K562 (cell line): ENCODE data around the gene ZRANB3. TPM values are rescaled to one million over a fixed set of nuclear protein-coding genes. Genes with fewer than 3 reads are reported as not detected.

Source experiments
- ATAC-seq: fragments of 200-7000 bp; cut with Tn5 transposase; 3 replicates; pipeline ENCODE4 v1.9.1; 2020; ENCODE audit warnings: moderate library complexity
- BruUV-seq: library from RNA; stranded (reverse); fragments of 400-500 nt; replicated peaks from 2 replicates; lab custom pipeline; 2021; lab: Mats Ljungman, UMichigan
- CTCF ChIA-PET: fragments of 300-600 bp; formaldehyde crosslinking; extraction: SDS; loops from one replicate; lab custom pipeline; 2021; ENCODE audit warnings: low intra/inter-chr PET ratio; lab: Yijun Ruan, JAX
- POLR2A ChIA-PET: fragments of 300-600, 350-650 bp; sonication (Branson Sonifier 250); formaldehyde crosslinking; extraction: SDS; loops from one replicate; lab custom pipeline; 2021; ENCODE audit warnings: antibody characterized with exemption, inconsistent platforms; lab: Yijun Ruan, JAX
- DNase-seq, 4 experiments: peaks; one replicate each; pipeline versions ENCODE4 v3.0.0 to v3.0.0-alpha.2; 2011 to 2018; ENCODE audit warnings: low spot score in 3 of 4, mixed read lengths in 3 of 4; ENCODE audit errors: extremely low read depth in 1 of 4
- FAIRE-seq: peaks from 2 replicates; lab custom pipeline; 2011; peaks lifted over from hg19 to GRCh38; lab: Jason Lieb, UNC
- H2AFZ ChIP-seq: 2 replicates; pipeline ENCODE4 v1.6.0; 2011; ENCODE audit warnings: low read depth, low read length, control low read depth, inconsistent platforms
- H3K27ac ChIP-seq: fragments of 200-600 bp; 3 replicates; pipeline ENCODE4 v1.8.0; 2011; ENCODE audit warnings: low read depth, mild to moderate bottlenecking, control low read depth, inconsistent platforms, low read length, moderate library complexity, mixed read lengths; ENCODE audit errors: extremely low read depth
- H3K27me3 ChIP-seq, 2 experiments: fragments of 300-600 bp in 1 of 2; 2 replicates in 1 of 2; 3 replicates in 1 of 2; pipeline versions ENCODE4 v1.6.0 to v1.8.0; 2011; ENCODE audit warnings: inconsistent platforms in 2 of 2, low read length in 2 of 2, mild to moderate bottlenecking in 1 of 2, mixed read lengths in 1 of 2, moderate library complexity in 1 of 2; ENCODE audit not compliant: control insufficient read depth in 2 of 2, insufficient read depth in 2 of 2
- H3K36me3 ChIP-seq: fragments of 300-600 bp; 3 replicates; pipeline ENCODE4 v1.8.0; 2011; ENCODE audit warnings: mild to moderate bottlenecking, low read length, inconsistent platforms; ENCODE audit not compliant: control insufficient read depth, insufficient read depth
- H3K4me1 ChIP-seq, 2 experiments: fragments of 200-600 bp in 1 of 2; replicated peaks in 1 of 2; 2 replicates in 1 of 2; 3 replicates in 1 of 2; pipeline versions ENCODE4 v1.5.1 to v1.8.0; 2011; ENCODE audit warnings: inconsistent platforms in 2 of 2, low read length in 2 of 2, mild to moderate bottlenecking in 1 of 2, mixed read lengths in 1 of 2, moderate library complexity in 1 of 2; ENCODE audit not compliant: control insufficient read depth in 2 of 2, insufficient read depth in 2 of 2
- H3K4me2 ChIP-seq: 2 replicates; pipeline ENCODE4 v1.6.1; 2011; ENCODE audit warnings: low read length, control low read depth, inconsistent platforms, mixed read lengths; ENCODE audit not compliant: insufficient read depth
- H3K4me3 ChIP-seq: fragments of 200-600 bp; sonication (generic), shearing (Covaris generic); 2 replicates; pipeline ENCODE4 v1.5.1; 2016; ENCODE audit warnings: control low read depth, inconsistent platforms
- H3K79me2 ChIP-seq: fragments of 200-600 bp; 3 replicates; pipeline ENCODE4 v1.8.0; 2011; ENCODE audit warnings: low read length, inconsistent platforms; ENCODE audit not compliant: control insufficient read depth, insufficient read depth
- H3K9ac ChIP-seq, 2 experiments: 2 replicates each; pipeline versions ENCODE4 v1.6.0 to v1.6.1; 2011; ENCODE audit warnings: low read depth in 2 of 2, low read length in 2 of 2, control low read depth in 1 of 2, inconsistent platforms in 1 of 2, mild to moderate bottlenecking in 1 of 2, mixed read lengths in 1 of 2; ENCODE audit not compliant: insufficient read depth in 1 of 2
- H3K9me1 ChIP-seq: one replicate; pipeline ENCODE4 v1.6.0; 2011; ENCODE audit warnings: inconsistent platforms, mild to moderate bottlenecking, low read length, moderate library complexity; ENCODE audit not compliant: control insufficient read depth, insufficient read depth
- H3K9me3 ChIP-seq: replicated peaks from 2 replicates; pipeline ENCODE4 v1.5.1; 2011; ENCODE audit warnings: low read depth, low read length, inconsistent platforms; ENCODE audit not compliant: control insufficient read depth, insufficient read depth
- H4K20me1 ChIP-seq: replicated peaks from 2 replicates; pipeline ENCODE4 v1.6.1; 2011; ENCODE audit warnings: low read length, inconsistent platforms, mixed read lengths; ENCODE audit not compliant: control insufficient read depth, insufficient read depth
- C11orf30 ChIP-seq: fragments of 450-650 bp; IDR thresholded peaks from 2 replicates; pipeline ENCODE4 v1.6.1; 2016; ENCODE audit warnings: low read depth, mild to moderate bottlenecking
- FOXP4 ChIP-seq: sonication (generic); formaldehyde crosslinking; IDR thresholded peaks from 2 replicates; pipeline ENCODE4 v1.8.0; 2022; ENCODE audit warnings: mild to moderate bottlenecking, missing genetic modification reagents, borderline replicate concordance
- GTF2F1 ChIP-seq: IDR thresholded peaks from 2 replicates; pipeline ENCODE4 v1.6.1; 2011; ENCODE audit warnings: low read depth, low read length, improper control_type of control experiment
- KDM5B ChIP-seq: fragments of 200-600 bp; sonication (generic); IDR thresholded peaks from 2 replicates; pipeline ENCODE4 v1.6.1; 2012; ENCODE audit warnings: low read depth, mild to moderate bottlenecking, moderate library complexity, low read length, control low read depth, inconsistent platforms; ENCODE audit not compliant: insufficient replicate concordance
- MCM3 ChIP-seq: fragments of 450-650 bp; IDR thresholded peaks from 2 replicates; pipeline ENCODE4 v1.6.1; 2016
- MCM5 ChIP-seq: fragments of 450-650 bp; IDR thresholded peaks from 2 replicates; pipeline ENCODE4 v1.6.1; 2016; ENCODE audit warnings: low read depth
- MCM7 ChIP-seq, 2 experiments: fragments of 450-650 bp; IDR thresholded peaks; 2 replicates each; pipeline ENCODE4 v1.6.1; 2016 to 2018
- MTF1 ChIP-seq: fragments of 250-450 bp; sonication (Bioruptor Pico); IDR thresholded peaks from 2 replicates; pipeline ENCODE4 v1.9.0; 2021; ENCODE audit warnings: moderate library complexity, mild to moderate bottlenecking, inconsistent platforms, borderline replicate concordance
- NFATC3 ChIP-seq: fragments of 450-650 bp; IDR thresholded peaks from 2 replicates; pipeline ENCODE4 v1.6.1; 2017; ENCODE audit warnings: mild to moderate bottlenecking
- POU5F1 ChIP-seq: fragments of 150-350 bp; IDR thresholded peaks from 2 replicates; pipeline ENCODE4 v1.6.1; 2014; ENCODE audit warnings: borderline replicate concordance, low read length, low read depth, mild to moderate bottlenecking; ENCODE audit not compliant: partially characterized antibody
- PTBP1 ChIP-seq: fragments of 200-400 bp; formaldehyde crosslinking; IDR thresholded peaks from 2 replicates; pipeline ENCODE4 v1.6.1; 2017; ENCODE audit warnings: low read depth, low read length
- SMAD4 ChIP-seq: fragments of 250-450 bp; sonication (Bioruptor Pico); conservative IDR thresholded peaks from 2 replicates; pipeline ENCODE4 v1.8.0; 2021; ENCODE audit warnings: inconsistent platforms, mild to moderate bottlenecking, moderate library complexity
- SMC3 ChIP-seq: conservative IDR thresholded peaks from 2 replicates; pipeline ENCODE4 v1.6.1; 2011; ENCODE audit warnings: low read depth, low read length, improper control_type of control experiment; ENCODE audit not compliant: insufficient read depth
- SP2 ChIP-seq: IDR thresholded peaks from 2 replicates; pipeline ENCODE4 v1.6.1; 2011; ENCODE audit warnings: mild to moderate bottlenecking, low read depth, low read length, moderate library complexity; ENCODE audit not compliant: poor library complexity, severe bottlenecking; ENCODE audit errors: extremely low read depth
- SREBF1 ChIP-seq: fragments of 150-350 bp; IDR thresholded peaks from 2 replicates; pipeline ENCODE4 v1.6.1; 2014; ENCODE audit warnings: antibody characterized with exemption, low read depth, low read length, borderline replicate concordance
- XRCC4 ChIP-seq: IDR thresholded peaks from one replicate; pipeline ENCODE4 v1.6.1; 2011; ENCODE audit not compliant: insufficient read depth, insufficient read length; ENCODE audit errors: extremely low read depth
- ZBTB49 ChIP-seq: sonication (generic); formaldehyde crosslinking; IDR thresholded peaks from 2 replicates; pipeline ENCODE4 v1.8.0; 2022; ENCODE audit warnings: missing genetic modification reagents, mild to moderate bottlenecking, borderline replicate concordance
- ZKSCAN8 ChIP-seq: fragments of 200-800 bp; sonication (Bioruptor generic); IDR thresholded peaks from 2 replicates; pipeline ENCODE4 v1.6.1; 2016; ENCODE audit warnings: missing genetic modification characterization, missing compliant biosample characterization
- ZNF449 ChIP-seq: fragments of 250-450 bp; sonication (Bioruptor Pico); IDR thresholded peaks from 2 replicates; pipeline ENCODE4 v1.8.0; 2022; ENCODE audit warnings: moderate library complexity, mild to moderate bottlenecking, inconsistent platforms
- WGBS: fragments of 100-300 bp; shearing (Covaris generic); methylation state at CpG from one replicate; pipeline ENCODE4 v1.1.6; 2016; ENCODE audit warnings: low coverage, mixed read lengths; ENCODE audit not compliant: insufficient coverage; ENCODE audit errors: missing lambda C conversion rate; 5-methylcytosine and 5-hydroxymethylcytosine counted together
- in situ Hi-C: fragments of 300-500 bp; cut with MboI; formaldehyde crosslinking; loops from 4 replicates; pipeline ENCODE4 v1.15.0; 2018; ENCODE audit warnings: inconsistent platforms, mixed read lengths
- intact Hi-C: fragments of 100-400 bp; cut with micrococcal nuclease; formaldehyde crosslinking; loops from 2 replicates; pipeline ENCODE4 v1.14.2; 2022
- polyA plus RNA-seq, 8 experiments: library from polyadenylated mRNA; depleted of rRNA in 4 of 8; stranded (reverse) in 5 of 8; unstranded in 3 of 8; fragments of >200 nt; fragmentation: Nextera tagmentation in 2 of 8; fragmentation: Illumina TruSeq in 1 of 8; extraction: Ambion mirVana in 2 of 8; extraction: Trizol in 1 of 8; gene quantifications; 2 replicates each; pipeline versions ENCODE4 v1.2.1 to v1.2.3, GENCODE V29; 2011 to 2014; ENCODE audit warnings: inconsistent platforms in 1 of 8, missing spikeins in 1 of 8
- total RNA-seq, 7 experiments: library from RNA; depleted of rRNA in 6 of 7; stranded (reverse); fragments of >200 nt in 6 of 7; fragmentation: Illumina TruSeq in 2 of 7; extraction: Trizol in 2 of 7; gene quantifications; 2 replicates each; pipeline versions ENCODE4 v1.2.1 to v1.2.3, GENCODE V29; 2011 to 2021; ENCODE audit warnings: low replicate concordance in 1 of 7

Gene ZRANB3
- total and polyA plus RNA-seq, 9 of the 15 experiments (the other 6 are each of a cell fraction or from before 2014, with no cell fraction given), result 8.6 to 21.3 (median 14.7) TPM

GRCh38 chr2:135335256-135335655, 195.8 kb downstream of the ZRANB3 start:
- ATAC-seq (no peak), DNase-seq (no peak), FAIRE-seq (no peak)
- WGBS, result 72% methylated on average over 4 of the region's 4 CpGs
- no peak overlapping the region for H2AFZ ChIP-seq
- H4K20me1 ChIP-seq, result no peaks in the 10 kb centered on the region
- 0 out of 2 replicates have a peak, but pooled peaks cover under 1% of the 10 kb centered on the region for H3K9me3 ChIP-seq
- intact Hi-C loops (no loop called here), in situ Hi-C loops (no loop called here)
- CTCF ChIA-PET, result no interaction called here
- no peaks in the 10 kb centered on the region for H3K9me1 ChIP-seq
- no peaks in the 10 kb centered on the region for H3K27me3 ChIP-seq
- POLR2A ChIA-PET, result no interaction called here
- H3K4me2 ChIP-seq, result no peak overlapping the region
- H3K79me2 ChIP-seq, result no peaks in the 10 kb centered on the region
- H3K36me3 ChIP-seq, result no peaks in the 10 kb centered on the region
- H3K4me1 ChIP-seq, result no peaks in the 10 kb centered on the region
- H3K9ac ChIP-seq, result no peak overlapping the region
- no TSS peak for BruUV-seq
- no peak overlapping the region for H3K27ac ChIP-seq
- no peak overlapping the region for H3K4me3 ChIP-seq
- no peak for TF ChIP-seq MCM3
- no peak for TF ChIP-seq SP2
- no peak for TF ChIP-seq MCM7 (IDR thresholded peaks at IDR 0.05)
- TF ChIP-seq C11orf30, result no peak
- no peak for TF ChIP-seq SREBF1
- TF ChIP-seq NFATC3, result no peak
- no peak for TF ChIP-seq POU5F1
- TF ChIP-seq SMC3, result no peak
- no peak for TF ChIP-seq SMAD4 (CRISPR knock-in tag)
- TF ChIP-seq GTF2F1, result no peak
- no peak for TF ChIP-seq XRCC4
- no peak for TF ChIP-seq MTF1 (CRISPR knock-in tag)
- no peak for TF ChIP-seq PTBP1
- no peak for TF ChIP-seq FOXP4 (CRISPR knock-in tag)
- TF ChIP-seq ZNF449 (CRISPR knock-in tag), result no peak
- TF ChIP-seq ZKSCAN8 (CRISPR knock-in tag), result no peak
- TF ChIP-seq MCM5, result no peak
- TF ChIP-seq ZBTB49 (CRISPR knock-in tag), result no peak
- TF ChIP-seq KDM5B, result no peak
